RKO (cell line): ENCODE data around the gene SMYD2.

ENCODE experiments used
- DNase-seq: peaks from one replicate; pipeline ENCODE4 v3.0.0-alpha.2; 2016; ENCODE audit warnings: low spot score

Gene SMYD2, protein sequence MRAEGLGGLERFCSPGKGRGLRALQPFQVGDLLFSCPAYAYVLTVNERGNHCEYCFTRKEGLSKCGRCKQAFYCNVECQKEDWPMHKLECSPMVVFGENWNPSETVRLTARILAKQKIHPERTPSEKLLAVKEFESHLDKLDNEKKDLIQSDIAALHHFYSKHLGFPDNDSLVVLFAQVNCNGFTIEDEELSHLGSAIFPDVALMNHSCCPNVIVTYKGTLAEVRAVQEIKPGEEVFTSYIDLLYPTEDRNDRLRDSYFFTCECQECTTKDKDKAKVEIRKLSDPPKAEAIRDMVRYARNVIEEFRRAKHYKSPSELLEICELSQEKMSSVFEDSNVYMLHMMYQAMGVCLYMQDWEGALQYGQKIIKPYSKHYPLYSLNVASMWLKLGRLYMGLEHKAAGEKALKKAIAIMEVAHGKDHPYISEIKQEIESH

GRCh38 chr1:214281021-214281719, at the start of gene SMYD2:
SMYD2 (plus strand) TSS chr1:214281159; CDS start chr1:214281255, 96 bp downstream.
- peak; percentile 73 for DNase-seq

- no peak for DNase-seq
Observed at GRCh38 chr1:214233856-214234634, 46.9 kb upstream of the SMYD2 start.

GRCh38 chr1:214234635-214235025, 46.3 kb upstream of the SMYD2 start:
- DNase-seq = no peak

DNA sequence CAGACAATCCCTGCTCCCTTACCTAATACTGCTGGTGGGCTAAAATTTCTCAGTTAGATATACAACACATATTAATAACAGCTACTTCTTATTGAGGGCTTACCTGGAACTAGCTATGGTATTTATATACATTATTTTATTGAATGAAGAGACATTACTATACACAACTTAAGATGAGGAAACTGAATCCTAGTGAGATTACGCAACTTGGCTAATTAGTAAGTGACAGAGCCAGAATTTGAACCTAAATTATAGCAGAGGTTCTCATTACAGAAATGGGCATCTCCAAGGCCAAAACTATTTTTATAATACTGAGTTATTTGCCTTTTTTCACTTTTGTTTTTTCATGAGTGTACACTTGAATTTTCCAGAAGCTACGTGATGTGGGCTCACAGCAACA, 44.5 kb upstream of the SMYD2 start:
- DNase-seq = no peak

DNA sequence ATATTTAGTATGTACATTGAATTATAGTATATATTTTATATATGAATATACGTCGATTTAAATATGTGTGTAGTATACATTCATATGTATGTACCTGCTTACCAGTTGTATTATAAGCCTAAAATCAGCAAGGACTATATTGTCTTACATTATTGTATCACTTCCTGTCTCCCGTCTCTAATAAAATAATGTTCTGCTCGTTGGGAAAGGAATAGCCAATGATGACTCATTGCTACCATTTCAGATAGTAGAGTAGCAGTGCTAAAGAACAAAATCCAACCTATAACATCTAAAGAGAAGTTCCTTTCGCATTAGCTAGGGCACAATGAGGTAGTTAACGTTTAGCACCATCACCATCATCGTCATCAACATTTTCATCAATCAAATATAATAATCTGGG, 39.9 kb upstream of the SMYD2 start:
- DNase-seq = no peak

DNA sequence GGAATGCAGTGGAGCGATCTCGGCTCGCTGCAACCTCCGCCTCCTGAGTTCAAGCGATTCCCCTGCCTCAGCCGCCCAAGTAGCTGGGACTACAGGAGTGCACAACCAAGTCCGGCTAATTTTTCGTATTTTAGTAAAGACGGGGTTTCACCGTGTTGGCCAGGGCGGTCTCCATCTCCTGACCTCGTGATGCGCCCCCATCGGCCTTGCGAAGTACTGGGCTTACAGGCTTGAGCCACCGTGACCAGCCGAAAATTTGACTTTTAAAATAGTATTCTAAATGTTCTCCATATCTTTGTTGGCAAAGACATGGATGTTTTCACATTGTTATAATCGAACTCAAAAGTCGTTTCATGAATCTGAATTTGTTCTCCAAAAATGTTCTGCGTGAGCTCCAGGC, 36.7 kb upstream of the SMYD2 start:
- DNase-seq = no peak

DNA sequence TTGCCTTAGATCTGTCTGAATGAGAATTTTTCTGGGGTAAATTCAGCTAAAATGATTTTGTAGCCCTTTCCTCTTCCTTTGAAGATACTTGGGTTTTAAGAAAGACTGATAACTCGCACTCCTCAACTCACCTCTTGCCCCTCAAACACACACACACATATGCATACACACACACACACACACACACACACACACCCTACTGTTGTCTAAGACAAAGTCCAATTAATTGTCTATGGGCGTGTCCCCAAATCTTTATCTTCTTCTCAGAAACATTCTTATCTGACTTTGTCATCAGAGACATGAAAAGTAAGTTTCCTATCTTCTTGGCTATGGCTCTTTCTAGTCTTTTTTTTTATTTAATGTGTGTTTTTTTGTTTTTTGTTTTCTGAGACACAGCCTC, 36.1 kb upstream of the SMYD2 start:
- no peak for DNase-seq

GRCh38 chr1:214247501-214248041, 33.4 kb upstream of the SMYD2 start:
- no peak for DNase-seq

DNA sequence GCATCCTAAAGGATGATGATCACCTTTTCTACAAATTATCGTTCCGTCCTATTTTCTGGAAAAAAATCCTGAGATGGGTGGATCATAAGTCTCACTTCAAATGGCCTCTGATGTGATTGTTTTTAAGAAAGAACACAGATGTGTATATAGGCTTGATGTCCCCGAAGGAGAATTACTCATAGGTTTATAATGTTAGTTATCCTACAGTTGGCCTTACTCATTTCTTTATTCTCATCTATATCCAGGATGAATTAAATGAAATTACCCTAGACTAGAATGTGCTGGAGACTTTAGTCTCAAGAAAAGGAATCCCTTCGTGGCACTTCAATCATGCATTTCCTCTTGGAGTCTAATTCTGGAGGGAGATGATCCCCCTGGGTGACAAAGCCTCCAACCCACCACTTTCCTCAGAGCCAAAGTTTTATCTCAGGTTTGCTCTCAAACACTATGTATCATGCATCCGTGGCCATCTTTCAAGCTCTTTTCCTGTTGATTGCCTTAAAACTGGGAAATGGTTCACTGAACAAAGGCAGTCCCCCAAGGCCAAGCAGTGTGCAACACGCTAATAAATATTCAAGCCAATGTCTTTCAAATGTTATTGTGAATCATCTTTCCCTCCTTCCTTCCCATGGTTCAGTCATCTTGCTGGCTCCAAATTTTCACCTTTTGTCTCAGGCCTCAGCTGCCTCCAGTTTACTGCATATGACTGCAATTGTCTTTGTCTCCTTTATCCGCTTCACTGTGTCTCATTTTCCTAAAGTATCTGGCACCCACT, 32.5 kb upstream of the SMYD2 start:
- DNase-seq = no peak

DNA sequence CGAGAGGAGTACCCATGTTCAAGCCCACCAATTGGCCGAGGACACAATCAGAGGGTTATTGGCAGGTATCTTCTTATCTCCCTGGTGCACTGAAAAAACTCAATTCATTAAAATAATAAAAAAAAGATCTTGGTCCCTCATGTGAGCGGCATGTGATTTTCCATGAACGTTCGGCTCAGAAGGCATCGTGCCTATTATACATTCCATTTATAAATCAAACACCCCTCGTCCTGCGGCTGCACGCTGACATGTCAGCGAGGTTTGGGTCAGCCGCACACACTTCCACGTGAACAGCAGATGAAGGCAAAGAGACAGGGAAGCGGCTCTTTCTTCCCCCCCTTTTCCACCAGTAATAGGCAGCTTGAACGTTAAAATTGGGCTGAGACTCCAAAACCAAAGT, 31.3 kb upstream of the SMYD2 start:
- DNase-seq = no peak

DNA sequence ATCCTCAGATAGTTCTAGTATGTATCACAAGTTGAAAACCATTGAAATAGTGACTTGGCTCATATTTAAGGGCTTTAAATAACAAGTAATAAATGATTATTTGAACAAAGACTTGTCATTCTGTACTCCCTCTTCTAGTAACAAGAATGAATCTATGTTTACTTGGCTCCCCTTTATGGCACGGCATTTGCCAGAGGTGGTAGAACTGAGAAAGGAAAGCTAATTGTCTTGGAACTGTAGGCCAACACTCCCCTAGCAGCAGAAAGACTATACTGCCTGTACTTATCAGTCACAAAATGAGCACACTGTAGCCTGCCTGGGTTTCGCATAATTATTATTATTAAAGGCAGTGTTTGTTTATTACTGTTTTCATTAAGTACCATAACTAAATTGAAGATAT, 29.6 kb upstream of the SMYD2 start:
- DNase-seq = no peak

- no peak for DNase-seq
Observed at GRCh38 chr1:214255509-214255908, 25.4 kb upstream of the SMYD2 start.

DNA sequence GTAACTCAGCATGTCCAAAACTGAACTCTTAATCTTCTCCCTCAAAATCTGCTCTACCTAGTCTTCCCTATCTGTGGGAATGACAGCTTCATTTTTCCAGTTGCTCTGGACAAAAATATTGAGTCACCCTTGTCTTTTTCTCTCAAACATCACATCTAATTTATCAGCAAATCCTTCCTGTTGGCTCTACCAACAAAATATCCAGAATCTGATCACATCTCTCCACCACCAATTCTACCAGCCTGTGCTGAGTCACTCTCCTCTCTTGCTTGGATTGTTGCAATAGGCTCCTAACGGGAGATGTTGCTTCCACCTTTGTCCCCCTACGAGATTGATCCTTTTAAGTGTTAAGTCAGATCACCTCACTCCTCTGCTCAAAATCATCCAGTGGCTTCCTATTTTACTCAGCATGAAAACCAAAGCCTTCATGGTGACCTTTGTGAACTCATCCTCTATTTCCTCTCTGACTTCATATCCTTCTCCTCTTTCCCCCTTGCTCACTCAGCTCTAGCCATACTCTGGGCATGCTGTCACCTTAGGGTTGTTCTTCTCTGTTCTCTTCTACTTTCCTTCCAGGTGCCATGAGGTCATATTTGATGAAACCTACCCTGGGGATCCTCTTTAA, 21.5 kb upstream of the SMYD2 start:
- peak; percentile 41 for DNase-seq

GRCh38 chr1:214260561-214261205, 20.3 kb upstream of the SMYD2 start:
- no peak for DNase-seq

DNA sequence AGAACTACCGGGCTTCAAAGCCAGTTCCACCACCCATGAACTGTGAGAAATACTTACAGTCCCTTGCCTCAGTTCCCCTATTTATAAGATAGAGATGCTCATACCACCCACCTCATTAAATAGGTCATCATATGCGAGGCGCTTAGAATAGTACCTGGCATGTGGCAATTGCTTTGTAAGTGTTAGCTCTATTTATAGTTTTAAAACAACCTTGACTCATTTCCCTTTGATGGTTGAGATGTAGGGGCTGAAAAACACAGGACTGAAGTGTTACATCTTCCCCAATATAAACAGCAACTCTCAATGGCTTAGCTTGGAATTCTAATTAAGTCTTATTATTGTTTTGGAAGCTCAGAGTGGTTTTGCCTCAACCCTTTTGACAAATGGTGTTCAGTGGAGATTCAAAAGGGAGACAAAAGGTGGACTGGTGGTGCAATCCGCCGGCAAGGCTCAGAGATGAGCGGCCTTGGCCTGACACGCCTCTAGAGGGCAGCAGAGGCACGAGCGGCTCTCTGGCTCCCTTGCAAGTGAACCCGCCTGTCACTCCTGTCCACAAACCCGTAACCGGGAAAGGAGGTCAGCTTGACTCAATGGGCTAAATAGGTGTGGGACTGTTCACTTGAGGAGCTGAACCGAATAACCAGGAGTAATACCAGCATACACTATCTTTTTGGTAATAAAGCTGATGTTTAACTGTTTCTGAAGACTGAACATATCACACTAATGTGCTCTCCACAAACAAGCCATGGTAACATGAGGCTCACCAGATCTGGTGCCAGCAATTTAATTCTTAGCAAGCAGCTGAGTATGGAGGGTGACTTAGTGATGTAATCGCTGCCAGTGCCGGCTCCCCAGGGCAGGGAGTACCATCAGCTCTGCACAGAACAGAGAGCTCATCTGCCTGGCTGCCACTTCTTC, 19.5 kb upstream of the SMYD2 start:
- DNase-seq = peak; percentile 79

DNA sequence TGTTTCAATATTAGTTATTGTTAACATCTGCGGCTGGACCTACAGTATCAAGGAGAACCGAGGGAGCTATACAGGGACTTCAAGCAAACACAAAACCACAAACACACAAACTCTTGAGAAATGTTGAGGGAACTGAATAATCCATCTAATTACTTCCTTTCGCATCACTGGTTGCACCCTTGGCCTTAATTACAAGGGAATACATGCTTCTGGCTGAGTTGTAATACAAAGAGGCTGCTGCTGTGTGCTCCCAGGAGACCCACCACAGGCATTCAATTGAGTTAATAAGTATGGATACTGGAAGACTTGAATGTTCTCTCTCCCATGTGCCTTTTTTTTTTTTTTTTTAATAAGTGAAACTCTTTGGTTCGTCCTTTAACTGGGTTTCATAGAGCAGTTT, 16.8 kb upstream of the SMYD2 start:
- no peak for DNase-seq

- DNase-seq = no peak
Observed at GRCh38 chr1:214264976-214265375, 16.0 kb upstream of the SMYD2 start.

GRCh38 chr1:214270097-214270650, 10.8 kb upstream of the SMYD2 start:
- no peak for DNase-seq

GRCh38 chr1:214271174-214271858, 9.6 kb upstream of the SMYD2 start:
- DNase-seq = no peak
